ENCODE results near the gene NDRG2. TPM values are rescaled to one million over a fixed set of nuclear protein-coding genes. Genes with fewer than 3 reads are reported as not detected.

The NDRG2 gene
- total and polyA plus RNA-seq, 10 donors = 72.4 to 335 (median 201) TPM

DNA sequence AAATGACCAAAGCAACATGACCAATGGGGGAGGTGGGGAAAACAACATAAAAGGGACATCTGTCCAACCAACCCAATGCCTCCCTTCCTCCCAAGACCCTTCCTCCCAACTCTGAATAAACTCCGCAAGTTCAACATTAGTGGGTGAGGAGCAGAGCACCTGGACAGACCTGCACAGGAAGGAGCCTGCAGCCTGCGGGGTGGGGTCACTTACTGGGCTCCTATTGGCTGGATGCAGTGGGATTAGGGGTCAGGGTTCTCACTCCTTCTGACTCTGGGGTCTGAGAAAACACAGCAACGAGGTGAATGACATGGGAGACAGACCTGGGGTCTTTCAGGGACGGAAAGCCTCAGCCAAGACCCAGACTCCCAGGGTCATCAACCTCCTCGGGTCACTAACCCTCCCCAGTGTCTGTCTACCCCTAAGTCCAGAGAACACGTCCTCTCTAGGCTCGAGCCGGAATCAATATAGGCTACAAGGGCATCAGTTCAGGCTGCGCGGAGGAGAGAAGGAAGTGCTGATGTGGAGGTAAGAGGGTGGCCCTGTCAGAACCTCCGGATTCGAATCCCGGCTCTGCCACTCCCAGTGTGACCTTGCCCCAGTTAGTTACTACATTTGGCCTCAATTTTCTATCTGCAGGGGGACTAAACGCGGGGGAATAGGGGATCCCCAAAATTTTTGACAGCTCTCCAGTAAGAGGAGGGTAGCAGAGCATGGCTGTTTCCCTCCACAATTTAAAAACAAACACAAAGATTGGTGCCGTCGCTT lies 860 bp downstream of the NDRG2 start:
- intact Hi-C loops (cut with DNase I; ENCODE audit: low total_unique reads) = no loop called here
- Histone ChIP-seq H3K27ac (peak overlapping the region; percentile 66 to 93 (median 85)), H3K4me3 (peak overlapping the region; percentile 76 to 90 (median 80)), H3K36me3 (peaks cover 0 to 33% (median 13%) of the 10 kb centered on the region in 6 donors), H3K27me3 (replicated peaks in 1 of 7) (peaks cover 0 to 31% (median 0%) of the 10 kb centered on the region in 7 donors), H3K9me3 (no peaks in the 10 kb centered on the region), H3K4me1 (peaks cover 8 to 77% (median 48%) of the 10 kb centered on the region in 6 donors)
- no peak for DNase-seq
- TF ChIP-seq POLR2A (IDR thresholded peaks at IDR 0.05) (no peak), POLR2AphosphoS5 (IDR thresholded peaks at IDR 0.05) (peak in 1 of 3 donors; percentile 37)
- 20 to 27% (median 22%) methylated on average over 16 to 17 of the region's 17 CpGs for WGBS, 5 donors

GRCh38 chr14:21023174-21023573 lies 1.7 kb downstream of the NDRG2 start:
- 40 to 60% (median 45%) methylated on average over 7 of the region's 7 CpGs for WGBS, 5 donors
- intact Hi-C loops (cut with DNase I; ENCODE audit: low total_unique reads) = no loop called here
- peaks cover 0 to 41% (median 17%) of the 10 kb centered on the region in 6 donors for H3K36me3 ChIP-seq
- no peak for DNase-seq
- H3K4me3 ChIP-seq = peak overlapping the region in 6 of 8 donors; percentile 6 to 90 (median 78)
- H3K27me3 ChIP-seq (replicated peaks in 1 of 7) = peaks cover 0 to 31% (median 0%) of the 10 kb centered on the region in 7 donors
- TF ChIP-seq POLR2A (IDR thresholded peaks at IDR 0.05) (no peak), POLR2AphosphoS5 (IDR thresholded peaks at IDR 0.05) (peak in 2 of 3 donors; percentile 57 to 77), CTCF (IDR thresholded peaks at IDR 0.05 in 8 of 11, conservative IDR thresholded peaks at IDR 0.05 in 3 of 11) (no peak)
- peak overlapping the region in 7 of 8 donors; percentile 66 to 93 (median 86) for H3K27ac ChIP-seq
- peaks cover 11 to 85% (median 55%) of the 10 kb centered on the region in 6 donors for H3K4me1 ChIP-seq
- no peaks in the 10 kb centered on the region for H3K9me3 ChIP-seq

- no peak for DNase-seq
- Histone ChIP-seq H3K36me3 (peaks cover 0 to 46% (median 19%) of the 10 kb centered on the region in 6 donors), H3K4me3 (peak overlapping the region in 4 of 8 donors; percentile 78 to 90 (median 80)), H3K27me3 (replicated peaks in 1 of 7) (peaks cover 0 to 31% (median 0%) of the 10 kb centered on the region in 7 donors), H3K9me3 (no peaks in the 10 kb centered on the region), H3K4me1 (peaks cover 13 to 90% (median 59%) of the 10 kb centered on the region in 6 donors), H3K27ac (peak overlapping the region in 6 of 8 donors; percentile 81 to 93 (median 87))
- WGBS, 5 donors = 69 to 82% (median 77%) methylated on average over 5 of the region's 5 CpGs
- TF ChIP-seq POLR2AphosphoS5 (IDR thresholded peaks at IDR 0.05) = no peak
- no peak for TF ChIP-seq CTCF (IDR thresholded peaks at IDR 0.05 in 8 of 11, conservative IDR thresholded peaks at IDR 0.05 in 3 of 11)
- TF ChIP-seq POLR2A (IDR thresholded peaks at IDR 0.05) = no peak
- intact Hi-C loops (cut with DNase I; ENCODE audit: low total_unique reads) = no loop called here
Measured at GRCh38 chr14:21022686-21023085, 2.2 kb downstream of the NDRG2 start.

DNA sequence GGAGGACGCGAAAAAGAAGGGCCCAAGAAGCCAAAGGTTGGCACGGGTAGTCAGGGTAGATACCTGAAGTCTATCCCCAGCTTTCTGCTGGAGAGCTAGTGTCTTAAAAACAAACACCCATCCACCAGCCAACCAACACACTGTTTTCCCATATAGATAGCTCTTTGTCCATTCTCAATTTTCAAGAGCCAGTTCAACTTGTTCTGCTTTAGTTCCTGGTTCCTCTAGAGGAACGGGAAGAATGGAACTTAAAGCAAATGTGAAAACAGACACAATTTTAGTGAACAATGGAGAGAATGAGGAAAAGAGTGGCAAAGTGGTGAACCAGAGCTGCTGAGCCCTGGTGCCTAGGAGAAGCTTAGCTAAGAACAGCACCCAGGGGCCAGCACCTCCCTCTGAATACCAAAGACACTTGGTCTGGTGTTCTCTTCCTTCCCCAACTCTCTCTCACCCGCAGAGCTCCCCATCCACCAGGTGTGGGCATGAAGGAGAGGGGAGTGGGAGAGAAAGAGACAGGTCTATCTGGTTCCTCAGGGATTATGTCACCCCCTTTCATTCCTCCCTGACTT lies 3.8 kb downstream of the NDRG2 start:
- H3K4me3 ChIP-seq = no peak overlapping the region
- no peaks in the 10 kb centered on the region for H3K9me3 ChIP-seq
- H3K27me3 ChIP-seq (replicated peaks in 1 of 7) = peaks cover 0 to 31% (median 0%) of the 10 kb centered on the region in 7 donors
- intact Hi-C loops (cut with DNase I; ENCODE audit: low total_unique reads) = no loop called here
- WGBS, 5 donors = 84 to 93% (median 88%) methylated on average over 5 of the region's 5 CpGs
- peaks cover 13 to 97% (median 66%) of the 10 kb centered on the region in 6 donors for H3K4me1 ChIP-seq
- TF ChIP-seq POLR2AphosphoS5 (IDR thresholded peaks at IDR 0.05) = no peak
- no peak for TF ChIP-seq CTCF (IDR thresholded peaks at IDR 0.05 in 8 of 11, conservative IDR thresholded peaks at IDR 0.05 in 3 of 11)
- DNase-seq = no peak
- peak overlapping the region in 6 of 8 donors; percentile 3 to 93 (median 73) for H3K27ac ChIP-seq
- peaks cover 0 to 61% (median 25%) of the 10 kb centered on the region in 6 donors for H3K36me3 ChIP-seq

All from spleen (tissue), 11 donors.